Stimulated activated CD4-positive, alpha-beta T cell treated with anti-CD3 and anti-CD28 coated beads, TNF-alpha, amount 100 ng/mL, for 4 hours (primary cell): Measurements from ENCODE around the gene CMTM7.
A peak's percentile ranks its signal among the peaks of the same experiment; 100 is the strongest.

Experiments
- DNase-seq, 3 experiments: peaks; one replicate each; pipeline ENCODE4 v3.0.0-alpha.2; 2020; ENCODE audit warnings: low read depth in 3 of 3

CMTM7 gene

GRCh38 chr3:32391643-32392535, at the start of gene CMTM7:
Gene CMTM7, plus strand, starts transcription at chr3:32391853. Its CDS starts 54 bp downstream, at chr3:32391907.
- DNase-seq: peak in 2 of 3 experiments; percentile 32 to 34

GRCh38 chr3:32347343-32348125, 44.1 kb upstream of the CMTM7 start:
- DNase-seq: no peak

- DNase-seq: no peak
Measured at GRCh38 chr3:32349184-32349583, 42.5 kb upstream of the CMTM7 start.

GRCh38 chr3:32352563-32352962, 39.1 kb upstream of the CMTM7 start:
- no peak for DNase-seq

GRCh38 chr3:32353351-32353750, 38.3 kb upstream of the CMTM7 start:
- DNase-seq: no peak

- no peak for DNase-seq
Measured at GRCh38 chr3:32354362-32354778, 37.3 kb upstream of the CMTM7 start.

- DNase-seq: no peak
Measured at GRCh38 chr3:32355751-32356291, 35.8 kb upstream of the CMTM7 start.

- DNase-seq: no peak
Measured at GRCh38 chr3:32359766-32360492, 31.7 kb upstream of the CMTM7 start.

- no peak for DNase-seq
Measured at GRCh38 chr3:32360493-32360827, 31.2 kb upstream of the CMTM7 start.

- DNase-seq: no peak
Measured at GRCh38 chr3:32366638-32367397, 24.8 kb upstream of the CMTM7 start.

GRCh38 chr3:32367442-32367841, 24.2 kb upstream of the CMTM7 start:
- no peak for DNase-seq

GRCh38 chr3:32371461-32372212, 20.0 kb upstream of the CMTM7 start:
- DNase-seq: no peak

- DNase-seq: no peak
Measured at GRCh38 chr3:32372213-32372490, 19.5 kb upstream of the CMTM7 start.

- DNase-seq: no peak
Measured at GRCh38 chr3:32373276-32373675, 18.4 kb upstream of the CMTM7 start.

- DNase-seq: no peak
Measured at GRCh38 chr3:32373844-32374243, 17.8 kb upstream of the CMTM7 start.

- peak in 1 of 3 experiments; percentile 64 for DNase-seq
Measured at GRCh38 chr3:32374788-32375595, 16.7 kb upstream of the CMTM7 start.

GRCh38 chr3:32375596-32375930, 16.1 kb upstream of the CMTM7 start:
- no peak for DNase-seq

- no peak for DNase-seq
Measured at GRCh38 chr3:32376115-32376514, 15.5 kb upstream of the CMTM7 start.

GRCh38 chr3:32379831-32380500, 11.7 kb upstream of the CMTM7 start:
- no peak for DNase-seq
